ENCODE data around the gene SNX8.

DNA sequence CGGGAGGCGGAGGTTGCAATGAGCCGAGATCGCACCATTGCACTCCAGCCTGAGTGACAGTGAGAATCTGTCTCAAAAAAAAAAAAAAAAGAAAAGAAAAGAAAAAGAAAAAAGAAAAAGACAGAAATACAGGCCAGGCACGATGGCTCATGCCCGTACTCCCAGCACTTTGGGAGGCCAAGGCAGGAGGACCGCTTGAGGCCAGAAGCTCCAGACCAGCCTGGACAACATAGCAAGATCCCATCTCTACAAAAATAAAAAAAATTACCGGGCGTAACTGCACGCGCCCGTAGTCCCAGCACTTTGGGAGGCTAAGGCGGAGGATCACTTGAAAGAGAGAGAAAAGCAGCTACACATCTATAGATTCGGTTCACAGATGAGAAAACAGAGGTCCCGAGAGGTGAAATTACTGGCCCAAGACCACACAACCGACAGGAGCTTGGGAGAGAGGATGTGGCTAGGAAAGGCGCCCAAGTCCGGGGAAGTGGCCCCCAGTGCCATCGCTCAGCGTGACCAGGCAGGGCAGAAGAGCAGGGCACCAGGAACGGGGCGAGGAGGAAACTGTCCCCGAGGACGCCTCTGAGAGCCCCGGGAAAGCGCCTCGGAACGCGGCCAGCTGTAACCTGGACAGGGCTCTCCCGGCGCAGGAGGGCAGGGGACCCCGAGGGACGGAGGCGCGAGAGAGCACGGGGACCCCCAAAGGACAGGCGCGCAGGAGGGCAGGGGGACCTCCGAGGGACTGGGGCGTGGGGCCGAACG, 612 bp downstream of the SNX8 start:
- no peak for TF ChIP-seq EZH2 (IDR thresholded peaks at IDR 0.05; ENCODE audit: insufficient read depth, poor library complexity, severe bottlenecking)
- no peak for TF ChIP-seq EZH2phosphoT487 (IDR thresholded peaks at IDR 0.05; ENCODE audit: insufficient read depth, low read depth)
